ENCODE measurements around the gene THOC7.

Gene THOC7

DNA sequence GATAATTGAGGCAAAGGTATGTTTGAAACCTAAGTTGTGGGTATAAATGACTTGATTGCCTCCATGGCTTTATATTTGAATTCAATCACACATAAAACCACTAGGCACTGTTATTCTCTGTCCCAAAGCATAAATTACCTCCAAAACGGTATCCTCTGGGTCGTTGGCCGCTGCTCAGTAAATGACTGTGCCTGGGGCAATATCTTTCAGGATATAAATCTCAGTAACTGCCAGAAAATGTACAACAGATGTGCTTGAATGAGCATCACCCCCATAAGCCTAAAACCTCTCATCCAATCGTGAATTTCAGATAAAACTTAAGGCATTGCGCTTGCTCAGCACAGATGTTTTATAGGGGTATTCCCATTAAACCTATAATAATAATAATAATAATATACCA, 63.5 kb downstream of the THOC7 start:
- H3K36me3 Mint-ChIP-seq (ENCODE audit: low read depth): no peaks in the 10 kb centered on the region
- no peak overlapping the region for H3K4me3 Mint-ChIP-seq
- H3K27ac Mint-ChIP-seq: no peak overlapping the region
- no peaks in the 10 kb centered on the region for H3K4me1 Mint-ChIP-seq (ENCODE audit: low read depth)
- no peaks in the 10 kb centered on the region for H3K27me3 Mint-ChIP-seq
- no peaks in the 10 kb centered on the region for H3K9me3 Mint-ChIP-seq
- intact Hi-C loops (cut with micrococcal nuclease): no loop called here

DNA sequence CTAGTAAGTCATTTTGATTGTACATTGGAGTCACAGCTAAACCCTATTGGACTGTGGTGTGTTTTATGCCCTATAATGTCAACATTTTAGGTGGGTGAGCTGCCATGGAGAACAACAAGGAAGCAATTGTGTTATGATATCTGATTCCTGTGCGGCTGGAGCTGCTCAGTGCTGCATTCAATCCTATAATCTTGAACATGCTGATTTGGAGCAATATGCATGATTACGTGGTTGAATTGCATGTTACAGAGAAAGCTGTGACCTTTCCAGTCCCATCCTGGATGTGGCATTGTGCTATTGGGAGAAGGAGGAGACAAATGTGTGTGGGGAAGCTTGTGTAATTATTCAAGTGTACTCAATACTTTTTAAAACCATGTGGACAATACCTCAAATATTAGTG, 64.7 kb downstream of the THOC7 start:
- Mint-ChIP-seq H3K9me3 (no peaks in the 10 kb centered on the region), H3K4me1 (ENCODE audit: low read depth) (no peaks in the 10 kb centered on the region)
- intact Hi-C loops (cut with micrococcal nuclease): no loop called here

DNA sequence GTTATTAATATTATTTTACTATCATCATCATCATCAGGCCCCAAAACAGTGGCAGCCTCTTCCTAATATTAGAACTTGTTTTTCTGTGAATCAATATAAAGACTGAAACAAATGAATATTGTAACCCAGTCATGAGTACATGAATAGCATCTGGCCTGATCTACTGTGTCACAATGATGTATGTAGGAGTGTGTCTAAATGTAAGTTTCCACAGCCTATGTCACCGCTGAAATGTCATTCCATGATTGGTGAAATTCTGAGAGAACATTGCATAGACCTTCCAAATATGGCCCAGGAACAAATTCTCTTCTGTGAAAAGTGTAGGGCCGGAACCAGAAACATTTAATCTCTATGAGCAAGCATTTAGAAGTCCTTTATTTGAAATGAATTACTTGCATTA, 65.1 kb downstream of the THOC7 start:
- Mint-ChIP-seq H3K27me3 (no peaks in the 10 kb centered on the region), H3K4me3 (no peak overlapping the region), H3K9me3 (no peaks in the 10 kb centered on the region), H3K4me1 (ENCODE audit: low read depth) (no peaks in the 10 kb centered on the region), H3K27ac (no peak overlapping the region), H3K36me3 (ENCODE audit: low read depth) (no peaks in the 10 kb centered on the region)
- intact Hi-C loops (cut with micrococcal nuclease): no loop called here

More for the DNA sequence above, 64.7 kb downstream of the THOC7 start:
- Mint-ChIP-seq H3K36me3 (ENCODE audit: low read depth) (no peaks in the 10 kb centered on the region), H3K27ac (no peak overlapping the region), H3K4me3 (no peak overlapping the region), H3K27me3 (no peaks in the 10 kb centered on the region)

DNA sequence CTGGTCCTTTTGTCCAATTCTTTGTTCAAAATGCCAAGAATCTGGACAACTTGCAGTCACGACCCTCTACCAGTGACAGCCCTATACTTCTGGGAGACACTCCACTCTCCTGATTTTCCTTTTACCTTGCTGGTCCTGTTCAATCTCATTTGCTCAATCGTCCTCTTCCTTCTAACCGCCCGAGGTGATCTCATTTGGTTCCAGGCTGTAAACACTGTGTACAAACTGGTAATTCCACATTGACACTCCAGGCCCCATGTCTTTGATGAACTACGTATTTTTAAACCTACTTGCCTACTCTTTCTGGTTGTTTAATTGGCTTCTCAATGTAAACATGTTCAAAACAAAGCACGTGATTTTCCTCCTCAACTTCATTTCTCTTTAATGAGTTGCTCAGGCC, 68.2 kb downstream of the THOC7 start:
- H3K9me3 Mint-ChIP-seq: no peaks in the 10 kb centered on the region
- no peaks in the 10 kb centered on the region for H3K36me3 Mint-ChIP-seq (ENCODE audit: low read depth)
- H3K27me3 Mint-ChIP-seq: no peaks in the 10 kb centered on the region
- H3K4me3 Mint-ChIP-seq: no peak overlapping the region
- H3K4me1 Mint-ChIP-seq (ENCODE audit: low read depth): no peaks in the 10 kb centered on the region
- no peak overlapping the region for H3K27ac Mint-ChIP-seq
- intact Hi-C loops (cut with micrococcal nuclease): no loop called here

DNA sequence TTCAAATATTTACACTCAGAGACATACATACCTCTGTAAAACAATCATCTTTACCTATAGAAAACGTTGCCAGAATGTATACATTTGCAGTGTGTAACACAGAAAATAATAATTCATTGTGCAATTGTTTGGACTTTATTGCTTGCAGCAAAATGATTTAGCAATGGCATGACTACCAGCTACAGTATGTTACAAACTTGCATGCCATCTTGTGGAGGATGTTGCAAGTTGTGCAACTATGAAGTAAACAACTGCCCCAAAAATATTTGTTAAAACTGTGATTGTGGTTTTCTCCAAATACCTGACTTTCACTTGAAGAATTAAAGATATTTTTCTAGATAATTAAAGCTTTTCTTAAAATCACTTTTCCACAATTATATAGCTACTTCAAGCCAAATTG, 71.6 kb downstream of the THOC7 start:
- Mint-ChIP-seq H3K4me3 (no peak overlapping the region), H3K36me3 (ENCODE audit: low read depth) (no peaks in the 10 kb centered on the region), H3K27me3 (no peaks in the 10 kb centered on the region), H3K27ac (no peak overlapping the region), H3K9me3 (no peaks in the 10 kb centered on the region), H3K4me1 (ENCODE audit: low read depth) (no peaks in the 10 kb centered on the region)
- intact Hi-C loops (cut with micrococcal nuclease): no loop called here
